ENCODE data around the gene HLA-C.
"Not testable (repeated sequence)": the region's sequence is repeated elsewhere in the genome, so short reads cannot be mapped to it uniquely, and the experiment has no call there.

Gene HLA-C

GRCh38 chr6:31251261-31251660 is 20.6 kb downstream of the HLA-C start:
- WGBS (ENCODE audit: insufficient coverage, insufficient read length): no CpG with 5 or more reads among the region's 4 CpGs
- Histone ChIP-seq H3K27ac (ENCODE audit: low read length) (no peak overlapping the region), H3K4me1 (ENCODE audit: control insufficient read depth, insufficient read depth, low read length) (no peaks in the 10 kb centered on the region), H3K9me3 (ENCODE audit: control insufficient read depth, insufficient read depth, low read length) (no peaks in the 10 kb centered on the region), H3K36me3 (ENCODE audit: control insufficient read depth, insufficient read depth, low read length) (no peaks in the 10 kb centered on the region), H3K4me3 (ENCODE audit: low read length) (no peak overlapping the region), H3K27me3 (ENCODE audit: control insufficient read depth, insufficient read depth, low read length) (no peaks in the 10 kb centered on the region)
- no peak for DNase-seq (ENCODE audit: low read depth, low spot score)

- DNase-seq (ENCODE audit: low read depth, low spot score): no peak
- H3K4me1 ChIP-seq (ENCODE audit: control insufficient read depth, insufficient read depth, low read length): no peaks in the 10 kb centered on the region
- H3K27ac ChIP-seq (ENCODE audit: low read length): no peak overlapping the region
- H3K36me3 ChIP-seq (ENCODE audit: control insufficient read depth, insufficient read depth, low read length): no peaks in the 10 kb centered on the region
- WGBS (ENCODE audit: insufficient coverage, insufficient read length): no CpG with 5 or more reads among the region's 2 CpGs
- H3K4me3 ChIP-seq (ENCODE audit: low read length): no peak overlapping the region
- H3K9me3 ChIP-seq (ENCODE audit: control insufficient read depth, insufficient read depth, low read length): no peaks in the 10 kb centered on the region
- H3K27me3 ChIP-seq (ENCODE audit: control insufficient read depth, insufficient read depth, low read length): no peaks in the 10 kb centered on the region
These were observed 22.7 kb downstream of the HLA-C start for GRCh38 chr6:31249184-31249583.

GRCh38 chr6:31247813-31248212 is 24.1 kb downstream of the HLA-C start:
- H3K27ac ChIP-seq (ENCODE audit: low read length): no peak overlapping the region
- no peaks in the 10 kb centered on the region for H3K9me3 ChIP-seq (ENCODE audit: control insufficient read depth, insufficient read depth, low read length)
- H3K36me3 ChIP-seq (ENCODE audit: control insufficient read depth, insufficient read depth, low read length): no peaks in the 10 kb centered on the region
- no CpG with 5 or more reads among the region's 2 CpGs for WGBS (ENCODE audit: insufficient coverage, insufficient read length)
- H3K4me3 ChIP-seq (ENCODE audit: low read length): no peak overlapping the region
- DNase-seq (ENCODE audit: low read depth, low spot score): no peak
- no peaks in the 10 kb centered on the region for H3K4me1 ChIP-seq (ENCODE audit: control insufficient read depth, insufficient read depth, low read length)
- H3K27me3 ChIP-seq (ENCODE audit: control insufficient read depth, insufficient read depth, low read length): no peaks in the 10 kb centered on the region

GRCh38 chr6:31246051-31246521 is 25.8 kb downstream of the HLA-C start:
- H3K9me3 ChIP-seq (ENCODE audit: control insufficient read depth, insufficient read depth, low read length): no peaks in the 10 kb centered on the region
- no CpG with 5 or more reads among the region's 2 CpGs for WGBS (ENCODE audit: insufficient coverage, insufficient read length)
- no peaks in the 10 kb centered on the region for H3K27me3 ChIP-seq (ENCODE audit: control insufficient read depth, insufficient read depth, low read length)
- H3K36me3 ChIP-seq (ENCODE audit: control insufficient read depth, insufficient read depth, low read length): no peaks in the 10 kb centered on the region
- no peak for DNase-seq (ENCODE audit: low read depth, low spot score)
- H3K4me1 ChIP-seq (ENCODE audit: control insufficient read depth, insufficient read depth, low read length): no peaks in the 10 kb centered on the region
- no peak overlapping the region for H3K27ac ChIP-seq (ENCODE audit: low read length)
- no peak overlapping the region for H3K4me3 ChIP-seq (ENCODE audit: low read length)

GRCh38 chr6:31243508-31243907 is 28.4 kb downstream of the HLA-C start:
- H3K4me1 ChIP-seq (ENCODE audit: control insufficient read depth, insufficient read depth, low read length): no peaks in the 10 kb centered on the region
- H3K27ac ChIP-seq (ENCODE audit: low read length): no peak overlapping the region
- no peaks in the 10 kb centered on the region for H3K36me3 ChIP-seq (ENCODE audit: control insufficient read depth, insufficient read depth, low read length)
- no peaks in the 10 kb centered on the region for H3K27me3 ChIP-seq (ENCODE audit: control insufficient read depth, insufficient read depth, low read length)
- WGBS (ENCODE audit: insufficient coverage, insufficient read length): no CpG with 5 or more reads among the region's 5 CpGs
- no peak overlapping the region for H3K4me3 ChIP-seq (ENCODE audit: low read length)
- no peak for DNase-seq (ENCODE audit: low read depth, low spot score)
- H3K9me3 ChIP-seq (ENCODE audit: control insufficient read depth, insufficient read depth, low read length): no peaks in the 10 kb centered on the region

DNA sequence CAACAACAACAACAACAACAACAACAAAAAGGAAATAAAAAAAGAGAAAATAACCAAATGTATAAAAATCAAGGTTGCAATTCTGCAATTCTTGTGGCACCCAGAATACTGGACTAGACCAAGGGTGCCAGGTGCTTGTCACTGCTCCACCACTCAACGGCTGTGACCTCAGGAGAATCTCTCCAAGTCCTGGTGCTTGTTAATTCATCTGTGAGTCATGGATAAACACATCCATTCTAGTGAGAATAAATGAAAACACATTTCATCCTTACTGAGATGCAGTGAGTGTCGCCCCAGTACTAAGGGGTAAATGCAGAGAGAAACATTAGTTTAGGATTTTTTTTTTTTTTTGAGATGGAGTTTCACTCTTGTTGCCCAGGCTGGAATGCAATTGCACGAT is 32.0 kb downstream of the HLA-C start:
- WGBS (ENCODE audit: insufficient coverage, insufficient read length): no CpG with 5 or more reads among the region's 3 CpGs
- Histone ChIP-seq H3K4me3 (ENCODE audit: low read length) (no peak overlapping the region), H3K27ac (ENCODE audit: low read length) (no peak overlapping the region), H3K4me1 (ENCODE audit: control insufficient read depth, insufficient read depth, low read length) (no peaks in the 10 kb centered on the region), H3K36me3 (ENCODE audit: control insufficient read depth, insufficient read depth, low read length) (no peaks in the 10 kb centered on the region), H3K27me3 (ENCODE audit: control insufficient read depth, insufficient read depth, low read length) (no peaks in the 10 kb centered on the region), H3K9me3 (ENCODE audit: control insufficient read depth, insufficient read depth, low read length) (no peaks in the 10 kb centered on the region)
- no peak for DNase-seq (ENCODE audit: low read depth, low spot score)

- not testable (repeated sequence) for DNase-seq (ENCODE audit: low read depth, low spot score); H3K9me3 ChIP-seq (ENCODE audit: control insufficient read depth, insufficient read depth, low read length); H3K4me1 ChIP-seq (ENCODE audit: control insufficient read depth, insufficient read depth, low read length); H3K27ac ChIP-seq (ENCODE audit: low read length); H3K36me3 ChIP-seq (ENCODE audit: control insufficient read depth, insufficient read depth, low read length); H3K4me3 ChIP-seq (ENCODE audit: low read length); H3K27me3 ChIP-seq (ENCODE audit: control insufficient read depth, insufficient read depth, low read length)
- no CpG with 5 or more reads among the region's 4 CpGs for WGBS (ENCODE audit: insufficient coverage, insufficient read length)
These were observed 37.8 kb downstream of the HLA-C start for GRCh38 chr6:31234101-31234500.

DNA sequence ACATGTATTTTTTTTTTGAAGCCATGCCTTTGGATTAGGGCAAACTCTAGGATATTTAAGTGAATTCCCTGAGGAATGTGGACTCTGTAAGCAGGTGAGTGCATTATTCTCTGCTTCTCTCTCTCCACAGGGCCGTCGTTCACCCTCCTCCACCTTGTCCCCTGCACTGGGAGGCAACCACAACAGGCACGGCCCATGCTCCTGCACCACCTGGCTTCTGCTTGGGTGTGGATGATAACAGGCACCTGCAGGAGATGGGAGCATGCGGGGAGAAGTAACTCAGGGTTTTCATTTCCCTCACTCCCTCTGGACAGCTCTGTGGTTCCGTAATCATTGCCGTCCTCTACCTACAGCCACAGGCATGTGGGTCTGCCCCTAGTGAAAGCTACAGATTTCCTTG is 43.4 kb downstream of the HLA-C start:
- Histone ChIP-seq H3K27ac (ENCODE audit: low read length) (no peak overlapping the region), H3K36me3 (ENCODE audit: control insufficient read depth, insufficient read depth, low read length) (no peaks in the 10 kb centered on the region), H3K9me3 (ENCODE audit: control insufficient read depth, insufficient read depth, low read length) (no peaks in the 10 kb centered on the region), H3K4me1 (ENCODE audit: control insufficient read depth, insufficient read depth, low read length) (no peaks in the 10 kb centered on the region), H3K27me3 (ENCODE audit: control insufficient read depth, insufficient read depth, low read length) (no peaks in the 10 kb centered on the region), H3K4me3 (ENCODE audit: low read length) (no peak overlapping the region)
- no peak for DNase-seq (ENCODE audit: low read depth, low spot score)
- no CpG with 5 or more reads among the region's 6 CpGs for WGBS (ENCODE audit: insufficient coverage, insufficient read length)

DNA sequence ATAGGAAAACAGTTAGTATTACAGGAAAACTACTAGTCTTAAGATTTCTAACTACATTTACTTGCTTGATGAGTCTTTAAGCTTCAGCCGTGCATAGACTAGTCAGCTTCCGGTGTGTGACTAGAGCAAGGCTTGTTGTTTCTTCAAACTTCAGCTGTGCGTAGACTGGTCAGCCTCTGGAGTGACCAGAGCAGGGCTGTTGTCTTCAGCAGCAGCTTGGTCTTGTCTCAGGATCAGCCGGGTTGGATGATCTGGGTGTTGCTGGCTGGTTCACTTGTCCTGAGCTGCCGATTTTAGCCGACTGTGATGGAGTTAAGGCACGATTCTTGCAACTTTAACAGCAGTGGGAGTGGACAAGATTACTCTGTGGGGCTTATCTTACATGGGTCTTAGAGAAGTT is 44.7 kb downstream of the HLA-C start:
- Histone ChIP-seq H3K9me3 (ENCODE audit: control insufficient read depth, insufficient read depth, low read length) (no peaks in the 10 kb centered on the region), H3K4me1 (ENCODE audit: control insufficient read depth, insufficient read depth, low read length) (no peaks in the 10 kb centered on the region), H3K4me3 (ENCODE audit: low read length) (no peak overlapping the region), H3K27ac (ENCODE audit: low read length) (no peak overlapping the region), H3K27me3 (ENCODE audit: control insufficient read depth, insufficient read depth, low read length) (no peaks in the 10 kb centered on the region), H3K36me3 (ENCODE audit: control insufficient read depth, insufficient read depth, low read length) (no peaks in the 10 kb centered on the region)
- no CpG with 5 or more reads among the region's 7 CpGs for WGBS (ENCODE audit: insufficient coverage, insufficient read length)
- DNase-seq (ENCODE audit: low read depth, low spot score): no peak

- H3K27ac ChIP-seq (ENCODE audit: low read length): no peak overlapping the region
- no peak for DNase-seq (ENCODE audit: low read depth, low spot score)
- no peak overlapping the region for H3K4me3 ChIP-seq (ENCODE audit: low read length)
- no CpG with 5 or more reads among the region's 7 CpGs for WGBS (ENCODE audit: insufficient coverage, insufficient read length)
- no peaks in the 10 kb centered on the region for H3K36me3 ChIP-seq (ENCODE audit: control insufficient read depth, insufficient read depth, low read length)
- H3K27me3 ChIP-seq (ENCODE audit: control insufficient read depth, insufficient read depth, low read length): no peaks in the 10 kb centered on the region
- no peaks in the 10 kb centered on the region for H3K9me3 ChIP-seq (ENCODE audit: control insufficient read depth, insufficient read depth, low read length)
- no peaks in the 10 kb centered on the region for H3K4me1 ChIP-seq (ENCODE audit: control insufficient read depth, insufficient read depth, low read length)
These were observed 46.2 kb downstream of the HLA-C start for GRCh38 chr6:31225735-31226134.

DNA sequence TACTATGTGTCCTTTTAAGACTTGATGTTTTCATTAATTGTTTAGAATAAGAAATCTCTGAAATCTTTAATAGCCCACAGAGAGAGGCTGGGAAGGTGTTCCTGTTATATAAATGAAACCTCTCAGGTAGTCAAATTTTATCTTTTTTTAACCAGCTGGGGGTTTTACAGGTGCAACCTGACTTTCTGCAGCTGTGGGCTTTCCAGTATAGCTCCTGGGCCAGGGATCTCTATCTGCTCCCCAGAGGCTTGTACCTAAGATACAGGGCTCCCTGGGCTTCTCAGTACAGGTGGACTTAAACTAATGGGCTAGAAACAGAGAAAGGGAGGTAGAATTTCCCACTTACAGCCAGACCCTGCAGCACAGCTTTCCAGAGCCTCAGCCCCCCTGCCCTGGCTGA is 49.4 kb downstream of the HLA-C start:
- H3K27ac ChIP-seq (ENCODE audit: low read length): no peak overlapping the region
- H3K36me3 ChIP-seq (ENCODE audit: control insufficient read depth, insufficient read depth, low read length): no peaks in the 10 kb centered on the region
- no peak overlapping the region for H3K4me3 ChIP-seq (ENCODE audit: low read length)
- H3K4me1 ChIP-seq (ENCODE audit: control insufficient read depth, insufficient read depth, low read length): no peaks in the 10 kb centered on the region
- DNase-seq (ENCODE audit: low read depth, low spot score): no peak
- H3K9me3 ChIP-seq (ENCODE audit: control insufficient read depth, insufficient read depth, low read length): no peaks in the 10 kb centered on the region
- no peaks in the 10 kb centered on the region for H3K27me3 ChIP-seq (ENCODE audit: control insufficient read depth, insufficient read depth, low read length)

Data from iPS DF 6.9 (cell line).